Activated T-helper 2 cell treated with anti-CD3 and anti-CD28 coated beads, Interferon-gamma antibody, Interleukin-2, Interleukin-4, amounts not matched to agents 10 μg/mL and 5 μg/mL and 100 μg/mL, durations not matched to agents 14 hours and 24 hours and 36 hours (primary cell): Measurements from ENCODE around the gene DRICH1. TPM values are rescaled to one million over a fixed set of nuclear protein-coding genes. Genes with fewer than 3 reads are reported as not detected.
"Not testable (repeated sequence)": the region's sequence is repeated elsewhere in the genome, so short reads cannot be mapped to it uniquely, and the experiment has no call there.

Experiments used
- DNase-seq: peaks from one replicate; pipeline ENCODE4 v3.0.0; 2021; ENCODE audit warnings: low spot score
- H3K27ac Mint-ChIP-seq: one replicate; pipeline ENCODE4 v1.8.0; 2021; ENCODE audit warnings: mixed read lengths
- H3K27me3 Mint-ChIP-seq: one replicate; pipeline ENCODE4 v1.8.0; 2021; ENCODE audit warnings: low read depth, mixed read lengths
- H3K36me3 Mint-ChIP-seq: one replicate; pipeline ENCODE4 v1.8.0; 2021; ENCODE audit warnings: low read depth, mixed read lengths
- H3K4me1 Mint-ChIP-seq: one replicate; pipeline ENCODE4 v1.8.0; 2021; ENCODE audit warnings: low read depth, mixed read lengths
- H3K4me3 Mint-ChIP-seq: one replicate; pipeline ENCODE4 v1.8.0; 2021; ENCODE audit warnings: low read depth, mild to moderate bottlenecking, moderate library complexity, mixed read lengths
- H3K9me3 Mint-ChIP-seq: one replicate; pipeline ENCODE4 v1.8.0; 2021; ENCODE audit warnings: mixed read lengths
- intact Hi-C: fragments of 100-400 bp; cut with micrococcal nuclease; formaldehyde crosslinking; loops from one replicate; pipeline ENCODE4 v1.15.1; 2023
- total RNA-seq: library from RNA; stranded (reverse); gene quantifications from 2 replicates; pipeline ENCODE4 v1.2.3, GENCODE V29; 2022

DRICH1 gene
- total RNA-seq, 1 donor from 2014 or later = 0.50 TPM

DNA sequence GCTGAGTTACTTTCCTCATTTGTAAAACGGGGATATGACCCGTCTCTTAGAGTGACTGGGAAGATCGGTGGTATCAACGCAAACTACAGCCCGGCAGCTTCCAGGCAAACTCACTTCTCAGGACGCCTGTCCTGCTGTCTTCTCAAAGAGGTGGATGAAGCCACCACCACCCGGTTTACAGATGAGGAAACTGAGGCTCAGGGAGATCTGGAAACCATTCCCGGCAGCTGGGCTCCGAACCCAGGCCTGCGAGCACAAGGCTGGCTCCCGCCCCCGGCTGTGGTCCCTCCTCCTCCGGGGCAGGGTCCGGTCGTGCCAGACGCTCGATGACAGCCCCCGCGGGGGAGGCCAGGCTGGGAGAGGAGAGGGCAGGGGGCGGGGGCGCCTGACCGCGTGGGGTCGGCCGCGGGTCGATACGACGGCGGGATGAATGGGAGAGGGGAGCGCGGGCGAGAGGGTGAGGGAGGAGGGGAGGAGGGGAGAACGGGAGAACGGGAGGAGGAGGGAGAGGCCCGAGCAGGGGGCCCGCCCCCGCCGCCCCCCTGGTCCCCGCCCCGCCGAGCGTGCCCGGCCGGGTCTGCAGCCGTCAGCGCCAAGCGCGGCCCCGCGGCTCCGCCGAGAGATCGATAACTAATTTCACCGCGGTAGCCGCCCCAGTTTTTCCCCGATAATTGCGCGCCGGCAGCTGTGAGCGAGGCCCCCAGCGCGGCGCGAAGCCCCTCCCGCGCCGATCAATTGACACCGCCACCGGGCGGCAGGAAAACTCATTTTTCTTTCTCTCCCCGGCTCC lies 66.0 kb downstream of the DRICH1 start:
- Mint-ChIP-seq H3K27me3 (peaks cover 30% of the 10 kb centered on the region), H3K9me3 (no peaks in the 10 kb centered on the region)
- intact Hi-C loops = no loop called here

DNA sequence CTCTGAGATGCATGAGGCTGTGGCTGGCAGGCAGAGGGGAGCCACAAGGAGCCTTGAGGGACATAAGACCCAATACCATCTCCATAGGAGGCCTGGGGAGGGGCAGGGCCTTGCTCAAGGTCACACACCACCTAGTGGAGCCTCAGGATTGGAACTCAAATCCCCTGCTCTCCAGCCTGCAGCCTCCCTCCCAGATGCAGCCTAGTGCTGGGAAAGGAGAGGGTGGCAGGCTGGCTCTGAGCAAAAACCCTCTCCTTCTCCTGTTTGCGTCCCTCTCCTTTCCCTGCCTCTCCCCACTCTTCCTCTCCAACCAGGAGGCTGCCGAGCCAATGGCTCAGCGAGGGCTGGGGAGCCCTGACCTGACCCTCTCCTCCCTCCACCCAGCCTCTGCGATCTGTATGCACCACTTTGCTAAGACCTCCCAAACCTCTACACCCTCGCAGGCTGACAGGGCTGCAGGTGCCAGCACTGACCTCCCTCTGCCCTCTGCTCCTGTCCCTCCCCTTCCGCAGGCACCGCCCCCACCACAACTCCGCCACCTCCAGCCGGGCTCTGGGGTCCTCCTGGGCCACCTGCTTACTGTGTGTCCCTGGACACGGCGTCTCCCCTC lies 66.7 kb downstream of the DRICH1 start:
- intact Hi-C loops = no loop called here
- H3K27ac Mint-ChIP-seq = no peak overlapping the region
- peaks cover 3% of the 10 kb centered on the region for H3K36me3 Mint-ChIP-seq
- peak overlapping the region; percentile 65 for H3K4me3 Mint-ChIP-seq
- peaks cover 4% of the 10 kb centered on the region for H3K4me1 Mint-ChIP-seq
- no peaks in the 10 kb centered on the region for H3K9me3 Mint-ChIP-seq
- H3K27me3 Mint-ChIP-seq = peaks cover 30% of the 10 kb centered on the region
- no peak for DNase-seq

More for the DNA sequence above, 66.0 kb downstream of the DRICH1 start:
- peak overlapping the region; percentile 65 for H3K4me3 Mint-ChIP-seq
- no peak overlapping the region for H3K27ac Mint-ChIP-seq
- no peak for DNase-seq
- H3K36me3 Mint-ChIP-seq = peaks cover 3% of the 10 kb centered on the region
- H3K4me1 Mint-ChIP-seq = peaks cover 4% of the 10 kb centered on the region

DNA sequence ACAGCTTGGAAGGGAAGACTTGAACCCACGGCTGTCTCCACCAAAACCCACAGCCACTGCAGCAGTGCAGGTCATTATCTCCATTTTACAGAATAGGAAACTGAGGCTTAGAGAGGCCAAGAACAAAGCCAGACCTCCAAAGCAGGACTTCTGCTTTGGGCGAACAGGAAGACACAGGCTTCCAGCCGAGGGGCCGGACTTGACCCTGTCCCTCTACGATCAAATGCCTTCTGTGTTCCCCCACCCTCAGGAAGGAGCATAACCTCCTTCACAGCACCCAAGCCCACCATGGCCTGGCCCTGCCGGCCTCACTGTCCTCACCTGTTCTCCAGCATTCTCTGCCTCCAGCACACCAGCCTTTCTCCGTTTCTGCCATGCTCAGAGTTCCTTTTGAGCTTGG lies 67.8 kb downstream of the DRICH1 start:
- Mint-ChIP-seq H3K4me1 (peaks cover 4% of the 10 kb centered on the region), H3K9me3 (no peaks in the 10 kb centered on the region), H3K4me3 (no peak overlapping the region), H3K27me3 (peaks cover 30% of the 10 kb centered on the region), H3K36me3 (peaks cover 3% of the 10 kb centered on the region), H3K27ac (no peak overlapping the region)
- intact Hi-C loops = no loop called here
- no peak for DNase-seq

- Mint-ChIP-seq H3K4me1 (peaks cover 4% of the 10 kb centered on the region), H3K36me3 (peaks cover 3% of the 10 kb centered on the region), H3K27me3 (peaks cover 25% of the 10 kb centered on the region), H3K9me3 (no peaks in the 10 kb centered on the region), H3K27ac (no peak overlapping the region), H3K4me3 (no peak overlapping the region)
- DNase-seq = no peak
- intact Hi-C loops = no loop called here
Measured at GRCh38 chr22:23563111-23563510, 69.0 kb downstream of the DRICH1 start.

- Mint-ChIP-seq H3K27ac (no peak overlapping the region), H3K4me3 (no peak overlapping the region), H3K9me3 (no peaks in the 10 kb centered on the region), H3K36me3 (peaks cover 3% of the 10 kb centered on the region), H3K4me1 (peaks cover 4% of the 10 kb centered on the region), H3K27me3 (peaks cover 21% of the 10 kb centered on the region)
- intact Hi-C loops = no loop called here
- no peak for DNase-seq
Measured at GRCh38 chr22:23562186-23562585, 69.9 kb downstream of the DRICH1 start.

GRCh38 chr22:23561025-23561510 lies 71.1 kb downstream of the DRICH1 start:
- DNase-seq, H3K4me1 Mint-ChIP-seq, H3K9me3 Mint-ChIP-seq, H3K36me3 Mint-ChIP-seq, H3K27ac Mint-ChIP-seq, intact Hi-C loops, H3K4me3 Mint-ChIP-seq: not testable (repeated sequence)
- H3K27me3 Mint-ChIP-seq = peaks cover 17% of the 10 kb centered on the region

DNA sequence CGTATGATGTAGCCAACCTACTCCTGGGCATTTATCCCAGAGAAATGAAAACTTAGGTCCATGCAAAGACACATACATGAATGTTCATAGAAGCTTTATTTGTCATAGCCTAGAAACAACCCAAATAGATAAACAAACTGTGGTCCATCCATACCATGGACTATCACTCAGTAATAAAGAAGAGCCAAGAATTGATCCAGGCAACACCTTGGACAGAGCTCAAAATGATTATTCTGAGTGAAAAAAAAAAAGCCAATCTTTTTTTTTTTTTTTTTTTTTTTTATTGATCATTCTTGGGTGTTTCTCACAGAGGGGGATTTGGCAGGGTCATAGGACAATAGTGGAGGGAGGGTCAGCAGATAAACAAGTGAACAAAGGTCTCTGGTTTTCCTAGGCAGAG lies 71.9 kb downstream of the DRICH1 start:
- H3K36me3 Mint-ChIP-seq, H3K4me3 Mint-ChIP-seq, H3K27me3 Mint-ChIP-seq, DNase-seq, H3K27ac Mint-ChIP-seq, H3K4me1 Mint-ChIP-seq, H3K9me3 Mint-ChIP-seq, intact Hi-C loops: not testable (repeated sequence)

Other genes starting within 250 kb of the DRICH1 start
- gene IGLL1, start 52.0 kb downstream of the DRICH1 start, total RNA-seq = 0.21 TPM in 1 of 2 replicates, not detected in the other
- gene RGL4, start 58.7 kb upstream of the DRICH1 start, total RNA-seq = 4.9 and 5.7 TPM in 2 replicates
- 2.7 and 2.9 TPM in 2 replicates for gene ZNF70, start 118.8 kb upstream of the DRICH1 start, total RNA-seq
- 0.55 TPM in 1 of 2 replicates, not detected in the other for gene VPREB3, start 122.1 kb upstream of the DRICH1 start, total RNA-seq
- gene C22orf15, start 130.7 kb upstream of the DRICH1 start, total RNA-seq = 0.23 and 0.52 TPM in 2 replicates
- gene CHCHD10, start 135.7 kb upstream of the DRICH1 start, total RNA-seq = 108 and 111 TPM in 2 replicates
- gene MMP11, start 140.5 kb upstream of the DRICH1 start, total RNA-seq = 0.87 and 1.0 TPM in 2 replicates
- 94.1 and 96.4 TPM in 2 replicates for gene SMARCB1, start 154.6 kb upstream of the DRICH1 start, total RNA-seq
- gene DERL3, start 206.7 kb upstream of the DRICH1 start, total RNA-seq = 10.3 TPM in 2 replicates
- gene SLC2A11, start 225.6 kb upstream of the DRICH1 start, total RNA-seq = 9.4 and 9.6 TPM in 2 replicates